ENCODE results near the gene SLC4A4. TPM values are rescaled to one million over a fixed set of nuclear protein-coding genes. Genes with fewer than 3 reads are reported as not detected.

SLC4A4 gene
- total RNA-seq, 1 donor, result 13.0 TPM

- Histone ChIP-seq H3K36me3 (ENCODE audit: insufficient read depth, low read length) (no peaks in the 10 kb centered on the region), H4K20me1 (ENCODE audit: insufficient read depth, low read length) (no peaks in the 10 kb centered on the region), H3K4me3 (ENCODE audit: insufficient read depth, low read length) (no peak overlapping the region), H2AFZ (ENCODE audit: low read length) (no peak overlapping the region), H3K27me3 (ENCODE audit: insufficient read depth, low read length) (no peaks in the 10 kb centered on the region), H3K4me2 (ENCODE audit: insufficient read depth, low read length) (peak overlapping the region; percentile 53), H3K27ac (ENCODE audit: low read depth, low read length) (peak overlapping the region; percentile 65), H3K79me2 (ENCODE audit: insufficient read depth, low read length) (no peaks in the 10 kb centered on the region), H3K9me3 (ENCODE audit: low read depth, low read length) (no peaks in the 10 kb centered on the region), H3K4me1 (ENCODE audit: insufficient read depth, low read length) (peaks cover 21% of the 10 kb centered on the region)
- no peak for DNase-seq (ENCODE audit: insufficient read length, low spot score, missing footprints)
- TF ChIP-seq CTCF (IDR thresholded peaks at IDR 0.05; ENCODE audit: extremely low read depth, low read depth, low read length), result no peak
These were observed 269.9 kb downstream of the SLC4A4 start for GRCh38 chr4:71608678-71609071.

- Histone ChIP-seq H3K9me3 (ENCODE audit: low read depth, low read length) (no peaks in the 10 kb centered on the region), H3K79me2 (ENCODE audit: insufficient read depth, low read length) (no peaks in the 10 kb centered on the region), H3K36me3 (ENCODE audit: insufficient read depth, low read length) (no peaks in the 10 kb centered on the region), H4K20me1 (ENCODE audit: insufficient read depth, low read length) (no peaks in the 10 kb centered on the region), H3K4me2 (ENCODE audit: insufficient read depth, low read length) (no peak overlapping the region), H3K4me1 (ENCODE audit: insufficient read depth, low read length) (peaks cover 21% of the 10 kb centered on the region), H2AFZ (ENCODE audit: low read length) (no peak overlapping the region), H3K4me3 (ENCODE audit: insufficient read depth, low read length) (no peak overlapping the region), H3K27ac (ENCODE audit: low read depth, low read length) (peak overlapping the region; percentile 65), H3K27me3 (ENCODE audit: insufficient read depth, low read length) (no peaks in the 10 kb centered on the region)
- TF ChIP-seq CTCF (IDR thresholded peaks at IDR 0.05; ENCODE audit: extremely low read depth, low read depth, low read length), result no peak
- DNase-seq (ENCODE audit: insufficient read length, low spot score, missing footprints), result no peak
These were observed 270.3 kb downstream of the SLC4A4 start for GRCh38 chr4:71609167-71609566.

- Histone ChIP-seq H4K20me1 (ENCODE audit: insufficient read depth, low read length) (no peaks in the 10 kb centered on the region), H3K36me3 (ENCODE audit: insufficient read depth, low read length) (no peaks in the 10 kb centered on the region), H3K27ac (ENCODE audit: low read depth, low read length) (no peak overlapping the region), H3K79me2 (ENCODE audit: insufficient read depth, low read length) (no peaks in the 10 kb centered on the region), H3K4me2 (ENCODE audit: insufficient read depth, low read length) (no peak overlapping the region), H3K9me3 (ENCODE audit: low read depth, low read length) (no peaks in the 10 kb centered on the region), H3K4me3 (ENCODE audit: insufficient read depth, low read length) (no peak overlapping the region), H2AFZ (ENCODE audit: low read length) (no peak overlapping the region), H3K4me1 (ENCODE audit: insufficient read depth, low read length) (peaks cover 21% of the 10 kb centered on the region), H3K27me3 (ENCODE audit: insufficient read depth, low read length) (no peaks in the 10 kb centered on the region)
- no peak for TF ChIP-seq CTCF (IDR thresholded peaks at IDR 0.05; ENCODE audit: extremely low read depth, low read depth, low read length)
- DNase-seq (ENCODE audit: insufficient read length, low spot score, missing footprints), result no peak
These were observed 270.8 kb downstream of the SLC4A4 start for GRCh38 chr4:71609651-71610050.

GRCh38 chr4:71614621-71615020, 275.8 kb downstream of the SLC4A4 start:
- H4K20me1 ChIP-seq (ENCODE audit: insufficient read depth, low read length), result no peaks in the 10 kb centered on the region
- no peaks in the 10 kb centered on the region for H3K79me2 ChIP-seq (ENCODE audit: insufficient read depth, low read length)
- TF ChIP-seq CTCF (IDR thresholded peaks at IDR 0.05; ENCODE audit: extremely low read depth, low read depth, low read length), result no peak
- H3K4me3 ChIP-seq (ENCODE audit: insufficient read depth, low read length), result no peak overlapping the region
- no peak for DNase-seq (ENCODE audit: insufficient read length, low spot score, missing footprints)
- no peaks in the 10 kb centered on the region for H3K27me3 ChIP-seq (ENCODE audit: insufficient read depth, low read length)
- H3K4me2 ChIP-seq (ENCODE audit: insufficient read depth, low read length), result no peak overlapping the region
- H3K4me1 ChIP-seq (ENCODE audit: insufficient read depth, low read length), result peaks cover 3% of the 10 kb centered on the region
- no peak overlapping the region for H3K27ac ChIP-seq (ENCODE audit: low read depth, low read length)
- no peaks in the 10 kb centered on the region for H3K9me3 ChIP-seq (ENCODE audit: low read depth, low read length)
- H2AFZ ChIP-seq (ENCODE audit: low read length), result no peak overlapping the region
- no peaks in the 10 kb centered on the region for H3K36me3 ChIP-seq (ENCODE audit: insufficient read depth, low read length)
